Fibroblast of lung (primary cell): Measurements from ENCODE around the gene UHRF1. TPM values are rescaled to one million over a fixed set of nuclear protein-coding genes. Genes with fewer than 3 reads are reported as not detected.

ENCODE experiments used
- DNase-seq, 2 donors: peaks; one replicate each; pipeline versions ENCODE4 v3.0.0 to v3.0.0-alpha.2; 2010; ENCODE audit warnings: low read depth in 2 of 2
- H2AFZ ChIP-seq: 2 replicates; pipeline ENCODE4 v1.5.1; 2012; ENCODE audit warnings: low read length, control low read depth, inconsistent platforms
- H3K27ac ChIP-seq: 2 replicates; pipeline ENCODE4 v1.5.1; 2011; ENCODE audit warnings: low read length, control low read depth; ENCODE audit not compliant: insufficient read depth
- H3K27me3 ChIP-seq: 2 replicates; pipeline ENCODE4 v1.5.1; 2011; ENCODE audit warnings: mild to moderate bottlenecking, low read length; ENCODE audit not compliant: control insufficient read depth, insufficient read depth
- H3K36me3 ChIP-seq: 2 replicates; pipeline ENCODE4 v1.5.1; 2011; ENCODE audit warnings: low read length; ENCODE audit not compliant: control insufficient read depth, insufficient read depth
- H3K4me1 ChIP-seq: 2 replicates; pipeline ENCODE4 v1.5.1; 2011; ENCODE audit warnings: low read length; ENCODE audit not compliant: control insufficient read depth, insufficient read depth; ENCODE audit errors: extremely low read depth
- H3K4me2 ChIP-seq: 2 replicates; pipeline ENCODE4 v1.5.1; 2011; ENCODE audit warnings: low read length, control low read depth; ENCODE audit not compliant: insufficient read depth; ENCODE audit errors: extremely low read depth
- H3K4me3 ChIP-seq, 4 experiments: fragments of 200-600 bp in 1 of 4; sonication (generic) in 1 of 4; replicated peaks in 1 of 4; 2 replicates each; pipeline ENCODE4 v1.5.1; 2011 to 2016; ENCODE audit warnings: low read length in 4 of 4, low read depth in 3 of 4, mild to moderate bottlenecking in 3 of 4, control low read depth in 2 of 4, inconsistent platforms in 1 of 4, mixed read lengths in 1 of 4; ENCODE audit not compliant: insufficient read depth in 1 of 4; ENCODE audit errors: control extremely low read depth in 1 of 4
- H3K79me2 ChIP-seq: 2 replicates; pipeline ENCODE4 v1.5.1; 2012; ENCODE audit warnings: mild to moderate bottlenecking, low read length, inconsistent platforms; ENCODE audit not compliant: control insufficient read depth, insufficient read depth
- H3K9ac ChIP-seq: 2 replicates; pipeline ENCODE4 v1.5.1; 2011; ENCODE audit warnings: mild to moderate bottlenecking, low read length, control low read depth; ENCODE audit not compliant: insufficient read depth
- H3K9me3 ChIP-seq: 2 replicates; pipeline ENCODE4 v1.5.1; 2012; ENCODE audit warnings: low read depth, low read length; ENCODE audit not compliant: control insufficient read depth, insufficient read depth
- H4K20me1 ChIP-seq: 2 replicates; pipeline ENCODE4 v1.5.1; 2011; ENCODE audit warnings: low read length; ENCODE audit not compliant: control insufficient read depth, insufficient read depth; ENCODE audit errors: extremely low read depth
- CTCF ChIP-seq, 2 donors: IDR thresholded peaks in 1 of 2; conservative IDR thresholded peaks in 1 of 2; 1 replicate in 1 of 2; 2 replicates in 1 of 2; pipeline ENCODE4 v1.5.1; 2011 to 2012; ENCODE audit warnings: low read length in 2 of 2, control low read depth in 1 of 2, inconsistent platforms in 1 of 2, low read depth in 1 of 2, mild to moderate bottlenecking in 1 of 2
- EZH2 ChIP-seq: IDR thresholded peaks from 2 replicates; pipeline ENCODE4 v1.5.1; 2012; ENCODE audit warnings: low read length, control low read depth, mild to moderate bottlenecking; ENCODE audit errors: missing control alignments
- polyA plus RNA-seq, 2 donors: library from polyadenylated mRNA; depleted of rRNA in 1 of 2; stranded (reverse) in 1 of 2; unstranded in 1 of 2; fragments of >200 nt; gene quantifications; 2 replicates each; pipeline ENCODE4 v1.2.1, GENCODE V29; 2011 to 2012; ENCODE audit warnings: missing spikeins in 1 of 2
- total RNA-seq: library from RNA; depleted of rRNA; stranded (reverse); fragments of >200 nt; gene quantifications from 2 replicates; pipeline ENCODE4 v1.2.1, GENCODE V29; 2014

UHRF1 gene
- total and polyA plus RNA-seq, 2 donors (not counting 1 experiment from before 2014, with no cell fraction given), result 11.6 to 15.0 TPM

- no peaks in the 10 kb centered on the region for H4K20me1 ChIP-seq
- H3K27me3 ChIP-seq, result no peaks in the 10 kb centered on the region
- DNase-seq, result no peak
- no peak overlapping the region for H3K4me3 ChIP-seq
- no peaks in the 10 kb centered on the region for H3K4me1 ChIP-seq
- H2AFZ ChIP-seq, result no peak overlapping the region
- no peaks in the 10 kb centered on the region for H3K9me3 ChIP-seq
- H3K36me3 ChIP-seq, result peaks cover 1% of the 10 kb centered on the region
- TF ChIP-seq CTCF (conservative IDR thresholded peaks at IDR 0.05 in 1 of 2, IDR thresholded peaks at IDR 0.05 in 1 of 2; ENCODE audit: low read depth in 1 of 2, low read length in 2 of 2) (no peak), EZH2 (no peak)
- no peak overlapping the region for H3K27ac ChIP-seq
- H3K79me2 ChIP-seq, result peaks cover 6% of the 10 kb centered on the region
- H3K9ac ChIP-seq, result no peak overlapping the region
- H3K4me2 ChIP-seq, result no peak overlapping the region
Measured at GRCh38 chr19:4965061-4965460, 55.8 kb downstream of the UHRF1 start.

GRCh38 chr19:4966591-4966990 is 57.3 kb downstream of the UHRF1 start:
- Histone ChIP-seq H3K27ac (no peak overlapping the region), H3K27me3 (no peaks in the 10 kb centered on the region), H3K79me2 (peaks cover 22% of the 10 kb centered on the region), H4K20me1 (peaks cover 4% of the 10 kb centered on the region), H3K4me3 (no peak overlapping the region), H3K4me1 (peaks cover 6% of the 10 kb centered on the region), H3K36me3 (peaks cover 1% of the 10 kb centered on the region), H3K4me2 (no peak overlapping the region), H2AFZ (no peak overlapping the region), H3K9me3 (no peaks in the 10 kb centered on the region), H3K9ac (no peak overlapping the region)
- DNase-seq, result no peak
- TF ChIP-seq CTCF (conservative IDR thresholded peaks at IDR 0.05 in 1 of 2, IDR thresholded peaks at IDR 0.05 in 1 of 2; ENCODE audit: low read depth in 1 of 2, low read length in 2 of 2), result no peak
- no peak for TF ChIP-seq EZH2

- no peaks in the 10 kb centered on the region for H3K36me3 ChIP-seq
- no peak overlapping the region for H3K9ac ChIP-seq
- H3K4me2 ChIP-seq, result peak overlapping the region; percentile 77
- peak; percentile 26 to 49 for DNase-seq
- TF ChIP-seq EZH2 (no peak), CTCF (conservative IDR thresholded peaks at IDR 0.05 in 1 of 2, IDR thresholded peaks at IDR 0.05 in 1 of 2; ENCODE audit: low read depth in 1 of 2, low read length in 2 of 2) (no peak)
- H4K20me1 ChIP-seq, result peaks cover 4% of the 10 kb centered on the region
- H3K27me3 ChIP-seq, result no peaks in the 10 kb centered on the region
- peak overlapping the region; percentile 62 for H3K27ac ChIP-seq
- H3K9me3 ChIP-seq, result no peaks in the 10 kb centered on the region
- peak overlapping the region; percentile 41 for H2AFZ ChIP-seq
- peaks cover 13% of the 10 kb centered on the region for H3K4me1 ChIP-seq
- H3K79me2 ChIP-seq, result peaks cover 35% of the 10 kb centered on the region
- H3K4me3 ChIP-seq, result peak overlapping the region; percentile 7 to 47 (median 32)
Measured at GRCh38 chr19:4967738-4968461, 58.6 kb downstream of the UHRF1 start.
